Loucy (cell line): ENCODE measurements around the gene STMN3.
"Not testable (repeated sequence)": the region's sequence is repeated elsewhere in the genome, so short reads cannot be mapped to it uniquely, and the experiment has no call there.

Experiments
- H2AFZ ChIP-seq: fragments of 200-600 bp; sonication (generic); 2 replicates; pipeline ENCODE4 v1.6.0; 2016; ENCODE audit warnings: antibody characterized with exemption, mild to moderate bottlenecking, low read length, moderate library complexity
- H3F3A ChIP-seq: fragments of 200-600 bp; 2 replicates; pipeline ENCODE4 v1.6.0; 2016; ENCODE audit warnings: antibody characterized with exemption, low read depth, mild to moderate bottlenecking
- H3K27me3 ChIP-seq: fragments of 200-600 bp; sonication (generic); 2 replicates; pipeline ENCODE4 v1.6.1; 2014; ENCODE audit warnings: low read length, mild to moderate bottlenecking; ENCODE audit not compliant: insufficient read depth, poor library complexity, severe bottlenecking
- H3K36me3 ChIP-seq: fragments of 200-600 bp; sonication (generic); 2 replicates; pipeline ENCODE4 v1.6.1; 2016; ENCODE audit warnings: low read length; ENCODE audit not compliant: insufficient read depth
- H3K4me1 ChIP-seq: fragments of 200-600 bp; sonication (generic); 2 replicates; pipeline ENCODE4 v1.5.1; 2014; ENCODE audit warnings: low read length, mild to moderate bottlenecking; ENCODE audit not compliant: insufficient read depth, poor library complexity, severe bottlenecking
- H3K4me2 ChIP-seq: fragments of 200-600 bp; sonication (generic); 2 replicates; pipeline ENCODE4 v1.6.0; 2014; ENCODE audit warnings: antibody characterized with exemption, low read length, low read depth, mild to moderate bottlenecking; ENCODE audit not compliant: poor library complexity, severe bottlenecking
- H3K4me3 ChIP-seq: fragments of 200-600 bp; sonication (generic); 2 replicates; pipeline ENCODE4 v1.5.1; 2014; ENCODE audit warnings: low read length, mild to moderate bottlenecking, mixed read lengths; ENCODE audit not compliant: poor library complexity, severe bottlenecking
- H3K79me2 ChIP-seq: fragments of 200-600 bp; sonication (generic); 2 replicates; pipeline ENCODE4 v1.6.1; 2014; ENCODE audit warnings: low read length; ENCODE audit not compliant: insufficient read depth
- H3K9ac ChIP-seq: fragments of 200-600 bp; sonication (generic); 2 replicates; pipeline ENCODE4 v1.6.0; 2014; ENCODE audit warnings: mild to moderate bottlenecking, low read depth, low read length, moderate library complexity; ENCODE audit not compliant: poor library complexity, severe bottlenecking
- H3K9me2 ChIP-seq: fragments of 200-600 bp; sonication (generic); replicated peaks from 2 replicates; pipeline ENCODE4 v1.6.1; 2016; ENCODE audit warnings: low read depth, low read length, mixed read lengths
- H3K9me3 ChIP-seq: fragments of 200-600 bp; sonication (generic); 2 replicates; pipeline ENCODE4 v1.6.1; 2014; ENCODE audit warnings: mild to moderate bottlenecking, antibody characterized with exemption, low read length, low read depth; ENCODE audit not compliant: insufficient read depth
- H4K20me1 ChIP-seq: fragments of 200-600 bp; sonication (generic); 2 replicates; pipeline ENCODE4 v1.6.0; 2014; ENCODE audit warnings: antibody characterized with exemption, low read length, mild to moderate bottlenecking; ENCODE audit not compliant: insufficient read depth, poor library complexity, severe bottlenecking
- EZH2phosphoT487 ChIP-seq: fragments of 200-600 bp; IDR thresholded peaks from 2 replicates; pipeline ENCODE4 v1.6.1; 2018; ENCODE audit warnings: antibody characterized with exemption, mild to moderate bottlenecking, moderate library complexity, borderline replicate concordance
- TF ChIP-seq, protein P1 (sequence below): fragments of 200-600 bp; sonication (generic); conservative IDR thresholded peaks from 2 replicates; pipeline ENCODE4 v1.5.1; 2014; ENCODE audit warnings: mild to moderate bottlenecking, antibody characterized with exemption, low read length

STMN3 gene

DNA sequence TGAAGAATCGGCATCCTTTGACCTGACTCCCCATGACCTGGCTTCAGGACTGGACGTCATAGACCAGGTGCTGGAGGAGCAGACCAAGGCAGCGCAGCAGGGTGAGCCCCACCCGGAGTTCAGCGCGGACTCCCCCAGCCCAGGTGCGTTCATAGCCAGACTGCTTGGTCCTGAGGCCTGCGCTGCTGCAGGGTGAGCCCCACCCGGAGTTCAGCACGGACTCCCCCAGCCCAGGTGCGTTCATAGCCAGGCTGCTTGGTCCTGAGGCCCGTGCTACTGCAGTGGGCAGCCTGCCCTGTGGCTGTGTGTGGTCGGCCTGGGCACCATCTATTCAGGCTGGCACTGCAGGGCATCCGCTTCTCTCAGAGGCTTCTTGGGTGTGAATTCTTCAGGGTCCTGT, 20.7 kb upstream of the STMN3 start:
- Histone ChIP-seq H3K4me3 (no peak overlapping the region), H3K79me2 (no peaks in the 10 kb centered on the region), H3K9ac (no peak overlapping the region), H3K36me3 (peaks cover 5% of the 10 kb centered on the region; the same call in 1 of the 2 replicates), H3K4me2 (no peak overlapping the region), H2AFZ (no peak overlapping the region), H3K9me2 (no peaks in the 10 kb centered on the region), H3K27me3 (no peaks in the 10 kb centered on the region), H3K4me1 (no peaks in the 10 kb centered on the region), H3F3A (no peaks in the 10 kb centered on the region), H3K9me3 (no peaks in the 10 kb centered on the region), H4K20me1 (no peaks in the 10 kb centered on the region)
- TF ChIP-seq, protein P1, sequence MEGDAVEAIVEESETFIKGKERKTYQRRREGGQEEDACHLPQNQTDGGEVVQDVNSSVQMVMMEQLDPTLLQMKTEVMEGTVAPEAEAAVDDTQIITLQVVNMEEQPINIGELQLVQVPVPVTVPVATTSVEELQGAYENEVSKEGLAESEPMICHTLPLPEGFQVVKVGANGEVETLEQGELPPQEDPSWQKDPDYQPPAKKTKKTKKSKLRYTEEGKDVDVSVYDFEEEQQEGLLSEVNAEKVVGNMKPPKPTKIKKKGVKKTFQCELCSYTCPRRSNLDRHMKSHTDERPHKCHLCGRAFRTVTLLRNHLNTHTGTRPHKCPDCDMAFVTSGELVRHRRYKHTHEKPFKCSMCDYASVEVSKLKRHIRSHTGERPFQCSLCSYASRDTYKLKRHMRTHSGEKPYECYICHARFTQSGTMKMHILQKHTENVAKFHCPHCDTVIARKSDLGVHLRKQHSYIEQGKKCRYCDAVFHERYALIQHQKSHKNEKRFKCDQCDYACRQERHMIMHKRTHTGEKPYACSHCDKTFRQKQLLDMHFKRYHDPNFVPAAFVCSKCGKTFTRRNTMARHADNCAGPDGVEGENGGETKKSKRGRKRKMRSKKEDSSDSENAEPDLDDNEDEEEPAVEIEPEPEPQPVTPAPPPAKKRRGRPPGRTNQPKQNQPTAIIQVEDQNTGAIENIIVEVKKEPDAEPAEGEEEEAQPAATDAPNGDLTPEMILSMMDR, result no peak
- TF ChIP-seq EZH2phosphoT487, result no peak

DNA sequence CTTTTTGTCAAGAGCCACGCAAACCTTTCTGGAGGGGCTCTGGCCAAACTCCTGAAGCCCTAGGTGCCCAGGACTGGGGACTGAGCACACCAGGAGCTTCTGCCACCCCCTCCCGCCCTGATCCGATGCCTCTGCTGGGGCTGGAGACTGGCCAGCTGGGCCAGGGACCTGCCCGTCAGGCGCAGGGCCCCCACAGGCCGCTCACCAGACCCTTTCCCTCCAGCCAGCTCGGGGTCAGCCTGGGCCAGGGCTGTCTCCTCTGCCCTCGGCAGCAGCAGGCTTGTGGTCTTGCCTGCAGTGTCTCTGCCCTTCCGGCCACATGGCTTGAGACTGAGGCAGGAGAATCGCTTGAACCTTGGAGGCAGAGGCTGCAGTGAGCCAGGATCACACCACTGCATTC, 19.4 kb upstream of the STMN3 start:
- no peak overlapping the region for H2AFZ ChIP-seq
- TF ChIP-seq, protein P1, result no peak
- TF ChIP-seq EZH2phosphoT487, result no peak
- no peaks in the 10 kb centered on the region for H4K20me1 ChIP-seq
- no peak overlapping the region for H3K9ac ChIP-seq
- H3K4me3 ChIP-seq, result no peak overlapping the region
- H3F3A ChIP-seq, result no peaks in the 10 kb centered on the region
- peaks cover 16% of the 10 kb centered on the region; the same call in 1 of the 2 replicates for H3K36me3 ChIP-seq
- H3K4me2 ChIP-seq, result no peak overlapping the region
- H3K27me3 ChIP-seq, result no peaks in the 10 kb centered on the region
- H3K9me2 ChIP-seq, result no peaks in the 10 kb centered on the region
- no peaks in the 10 kb centered on the region for H3K4me1 ChIP-seq
- H3K79me2 ChIP-seq, result no peaks in the 10 kb centered on the region
- H3K9me3 ChIP-seq, result no peaks in the 10 kb centered on the region

DNA sequence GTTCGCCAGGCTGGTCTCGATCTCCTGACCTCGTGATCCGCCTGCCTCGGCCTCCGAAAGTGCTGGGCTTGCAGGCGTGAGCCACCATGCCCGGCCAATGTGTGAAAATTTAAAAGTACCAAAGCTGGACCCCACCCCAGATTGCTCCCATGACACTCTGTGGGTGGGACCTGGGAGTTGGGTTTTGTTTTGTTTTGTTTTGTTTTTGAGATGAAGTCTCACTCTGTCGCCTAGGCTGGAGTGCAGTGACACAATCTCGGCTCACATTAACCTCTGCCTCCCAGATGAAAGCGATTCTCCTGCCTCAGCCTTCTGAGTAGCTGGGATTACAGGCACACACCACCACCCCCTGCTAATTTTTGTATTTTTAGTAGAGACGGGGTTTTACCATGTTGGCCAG, 18.5 kb upstream of the STMN3 start:
- not testable (repeated sequence) for H3F3A ChIP-seq, H3K79me2 ChIP-seq, H2AFZ ChIP-seq, H3K9ac ChIP-seq, H3K4me3 ChIP-seq, H3K27me3 ChIP-seq, H3K4me2 ChIP-seq, H3K9me3 ChIP-seq, H4K20me1 ChIP-seq, H3K9me2 ChIP-seq, H3K4me1 ChIP-seq
- peaks cover 23% of the 10 kb centered on the region; the same call in 1 of the 2 replicates for H3K36me3 ChIP-seq

DNA sequence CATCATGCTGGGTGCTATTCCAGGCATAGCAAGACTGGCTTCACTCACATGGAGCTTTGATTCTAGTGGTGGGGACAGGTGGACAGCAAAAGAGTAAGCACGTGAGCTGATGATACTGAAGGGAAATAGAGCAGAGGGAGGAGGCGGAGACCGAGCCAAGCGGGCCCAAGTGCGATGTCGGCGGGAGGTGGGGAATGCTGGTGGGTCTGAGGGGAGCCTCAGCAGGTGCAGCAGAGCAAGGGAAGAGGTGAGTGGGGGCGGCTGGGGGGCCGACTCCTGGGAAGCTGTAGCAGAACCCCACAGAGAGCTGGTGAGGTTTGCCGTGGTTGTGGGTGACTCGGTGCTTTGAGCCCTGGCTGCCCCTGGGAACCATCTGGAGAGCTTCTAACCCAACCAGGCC, 15.1 kb upstream of the STMN3 start:
- Histone ChIP-seq H3K4me2 (no peak overlapping the region), H3K27me3 (no peaks in the 10 kb centered on the region), H3K36me3 (peaks cover 26% of the 10 kb centered on the region; the same call in 1 of the 2 replicates), H3F3A (no peaks in the 10 kb centered on the region), H4K20me1 (no peaks in the 10 kb centered on the region), H2AFZ (no peak overlapping the region), H3K9me2 (no peaks in the 10 kb centered on the region), H3K4me1 (no peaks in the 10 kb centered on the region), H3K79me2 (no peaks in the 10 kb centered on the region), H3K9ac (no peak overlapping the region), H3K9me3 (no peaks in the 10 kb centered on the region), H3K4me3 (no peak overlapping the region)
- TF ChIP-seq, protein P1, result no peak
- TF ChIP-seq EZH2phosphoT487, result no peak
